ENCODE data around the gene PPP4R3B. TPM values are rescaled to one million over a fixed set of nuclear protein-coding genes. Genes with fewer than 3 reads are reported as not detected.

The PPP4R3B gene
- 25.5 and 26.8 TPM in 2 replicates for total RNA-seq (2014; rRNA removed; shearing (Covaris generic))

DNA sequence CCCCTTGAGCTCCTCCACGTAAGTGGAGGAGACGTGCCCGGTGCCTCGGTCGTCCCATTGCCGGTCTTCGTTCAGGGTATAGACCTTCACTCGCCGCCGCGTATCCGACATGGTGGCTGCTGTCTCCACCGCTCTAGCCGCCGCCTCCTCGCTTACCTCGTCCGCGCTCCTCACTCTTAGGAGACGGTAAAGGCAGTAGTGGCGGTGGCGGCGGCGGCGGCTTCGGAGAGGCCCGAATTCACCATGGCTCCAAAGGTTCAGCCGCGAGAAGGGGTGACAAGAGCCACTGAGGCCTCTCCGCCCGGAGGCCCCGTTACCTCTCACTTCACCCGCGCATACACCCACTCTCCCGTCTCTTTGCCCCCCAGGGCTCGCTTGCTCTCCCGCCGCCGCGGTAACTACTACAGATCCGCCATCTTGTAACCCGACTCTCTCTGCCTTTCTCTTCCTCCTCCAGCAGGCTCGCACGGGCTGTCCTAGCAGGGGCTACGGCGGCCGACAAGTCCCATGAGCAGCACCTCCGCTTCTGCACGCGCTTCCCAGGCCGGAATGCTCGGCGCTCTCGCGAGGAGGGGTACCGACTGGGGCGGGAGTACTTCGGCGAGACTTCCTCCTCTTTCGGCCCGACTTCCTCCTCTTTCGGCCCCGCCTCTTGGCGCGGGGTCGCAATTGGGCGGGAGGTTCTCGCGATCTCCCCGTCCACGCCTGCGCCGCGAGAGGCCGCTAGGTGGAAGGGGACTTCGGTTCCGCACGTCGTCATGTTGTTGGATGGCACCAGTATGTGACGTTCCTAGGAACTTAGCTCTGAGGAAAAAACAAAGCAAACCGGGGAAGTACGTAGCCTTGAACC lies at the start of gene PPP4R3B:
Gene PPP4R3B (minus strand): TSS at position 448 of the 850 bp plus-strand sequence. CDS start 337 bp downstream, at position 111.
- peak; percentile 98 for DNase-seq (ENCODE audit: low spot score)

DNA sequence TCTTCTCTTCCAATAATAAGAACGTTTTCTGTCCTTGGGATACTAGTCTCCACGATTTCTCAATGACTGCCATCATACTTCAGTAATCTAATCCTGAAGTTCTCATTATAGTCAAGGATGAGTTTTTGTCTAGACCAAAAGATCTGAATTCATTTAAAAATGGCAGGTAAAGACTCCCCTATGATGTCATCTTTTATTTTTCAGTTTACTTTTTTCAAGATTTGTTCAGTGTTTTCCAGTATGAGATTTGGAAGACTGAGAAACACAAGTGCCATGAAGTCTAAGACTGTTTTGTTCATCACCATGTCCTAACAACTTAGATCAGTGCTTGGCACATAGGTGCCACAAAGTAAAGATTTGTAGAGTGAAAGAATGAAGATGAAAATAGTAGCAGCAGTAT lies 35.8 kb upstream of the PPP4R3B start:
- no peak for DNase-seq (ENCODE audit: low spot score)

DNA sequence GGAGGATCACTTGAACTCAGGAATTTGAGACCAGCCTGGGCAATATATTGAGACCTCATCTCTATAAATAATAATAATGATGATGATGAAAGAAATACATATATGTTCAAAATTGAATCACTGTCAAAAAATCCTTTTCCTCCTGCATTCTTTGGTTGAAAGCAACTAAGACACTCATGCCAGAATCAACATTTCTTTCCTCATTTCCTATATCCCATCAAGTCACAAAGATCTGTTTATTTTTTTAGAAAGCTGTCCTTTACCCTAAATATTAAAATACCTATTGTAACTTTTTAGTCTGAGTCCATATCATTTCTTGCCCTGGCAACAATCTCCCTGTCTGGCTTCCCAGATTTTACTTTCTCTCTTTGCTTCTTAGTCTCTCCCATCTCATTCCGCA lies 31.8 kb upstream of the PPP4R3B start:
- no peak for DNase-seq (ENCODE audit: low spot score)

DNA sequence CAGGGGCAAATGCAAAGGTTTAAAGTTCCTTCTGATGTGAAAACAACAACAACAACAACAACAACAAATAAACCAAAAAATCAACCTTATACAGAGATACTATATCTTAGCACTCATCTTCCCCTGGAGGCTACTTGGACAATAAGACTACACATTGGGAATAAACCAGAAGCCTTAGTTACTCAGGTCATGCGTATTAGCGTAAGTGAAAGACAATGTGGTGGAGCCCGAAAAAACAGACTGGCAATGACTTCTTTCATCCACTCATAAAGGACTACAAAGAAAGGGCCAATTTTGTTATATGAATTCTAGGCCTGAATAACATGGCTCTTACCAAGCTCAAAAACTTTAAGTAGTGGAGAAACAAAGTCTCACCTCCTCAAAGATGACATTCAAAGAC lies 19.4 kb upstream of the PPP4R3B start:
- DNase-seq (ENCODE audit: low spot score): no peak

DNA sequence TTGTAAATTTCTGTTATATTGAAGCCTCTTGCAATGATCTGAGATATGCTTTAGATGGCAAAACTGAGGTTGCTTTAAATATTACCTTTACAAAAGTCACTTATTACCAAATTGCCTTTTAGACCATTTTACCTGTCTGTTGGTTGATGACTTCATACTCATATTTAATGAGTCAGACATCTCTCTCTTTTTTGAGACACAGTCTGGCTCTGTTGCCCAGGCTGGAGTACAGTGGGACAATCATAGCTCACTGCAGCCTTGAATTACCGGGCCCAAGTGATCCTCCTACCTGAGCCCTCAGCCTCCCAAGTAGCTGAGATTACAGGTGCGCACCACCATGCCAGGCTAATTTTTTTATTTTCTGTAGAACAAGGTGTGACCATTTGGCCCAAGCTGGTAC lies 11.5 kb upstream of the PPP4R3B start:
- no peak for DNase-seq (ENCODE audit: low spot score)

DNA sequence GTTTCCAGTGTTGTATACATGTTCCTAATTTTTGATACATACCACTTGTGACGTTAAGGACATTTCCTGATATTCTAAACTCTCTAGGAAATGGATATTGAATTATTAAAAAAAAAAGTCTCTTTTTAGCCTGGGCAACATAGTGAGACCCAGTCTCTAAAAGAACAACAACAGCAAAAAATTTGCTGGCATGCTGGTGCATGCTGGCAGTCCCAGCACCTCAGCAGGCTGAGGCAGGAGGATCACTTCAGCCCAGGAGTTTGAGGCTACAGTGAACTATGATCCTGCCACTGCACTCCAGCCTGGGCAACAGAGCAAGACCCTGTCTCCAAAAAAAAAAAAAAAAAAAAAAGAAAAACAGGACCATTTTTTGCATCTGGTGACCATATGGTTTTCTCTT lies 10.5 kb upstream of the PPP4R3B start:
- DNase-seq (ENCODE audit: low spot score): no peak

DNA sequence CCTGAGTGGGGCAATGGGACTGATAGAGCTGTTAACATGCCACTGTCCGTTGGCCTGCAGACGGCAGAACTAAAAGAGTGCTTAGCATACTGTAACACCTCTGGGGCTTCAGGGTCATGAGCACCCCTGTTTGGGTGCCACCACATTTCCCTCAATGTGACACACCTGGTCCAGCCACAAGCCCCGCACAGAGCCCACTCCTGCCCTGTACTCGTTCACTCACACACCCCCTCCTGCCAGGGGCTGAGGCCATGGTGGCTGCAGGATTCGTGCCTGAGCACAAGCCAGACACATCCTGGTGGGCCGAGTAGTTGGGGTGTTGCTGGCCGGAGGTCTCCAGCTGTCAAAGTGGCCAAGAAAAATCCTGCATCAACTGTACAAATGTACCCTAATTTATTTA lies 4.4 kb upstream of the PPP4R3B start:
- DNase-seq (ENCODE audit: low spot score): no peak

DNA sequence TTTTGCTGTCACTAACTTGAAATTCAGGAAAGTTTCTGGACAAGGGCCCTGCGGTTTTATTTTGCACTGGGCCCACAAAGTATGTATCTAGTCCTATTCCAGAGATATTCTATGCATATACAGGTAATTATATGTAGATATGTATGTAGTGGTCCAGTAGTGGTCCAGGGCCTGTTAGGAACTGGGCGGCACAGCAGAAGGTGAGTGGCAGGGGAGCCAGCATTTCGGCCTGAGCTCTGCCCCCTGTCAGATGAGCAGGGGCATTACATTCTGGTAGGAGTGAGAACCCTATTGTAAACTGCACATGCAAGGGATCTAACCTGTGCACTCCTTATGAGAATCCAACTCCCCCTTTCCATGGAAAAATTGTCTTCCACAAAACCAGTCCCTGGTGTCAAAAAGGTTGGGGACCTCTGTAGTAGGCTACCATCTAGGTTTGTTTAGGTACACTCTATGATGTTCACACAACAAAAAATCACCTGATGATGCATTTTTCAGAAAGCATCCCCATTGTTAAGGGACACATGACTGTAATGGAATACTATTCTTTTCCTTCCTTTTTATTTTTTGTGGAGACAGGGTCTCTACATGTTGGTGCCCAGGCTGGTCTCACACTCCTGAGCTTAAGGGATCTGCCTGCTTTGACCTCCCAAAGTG lies 2.8 kb upstream of the PPP4R3B start:
- peak; percentile 47 for DNase-seq (ENCODE audit: low spot score)

DNA sequence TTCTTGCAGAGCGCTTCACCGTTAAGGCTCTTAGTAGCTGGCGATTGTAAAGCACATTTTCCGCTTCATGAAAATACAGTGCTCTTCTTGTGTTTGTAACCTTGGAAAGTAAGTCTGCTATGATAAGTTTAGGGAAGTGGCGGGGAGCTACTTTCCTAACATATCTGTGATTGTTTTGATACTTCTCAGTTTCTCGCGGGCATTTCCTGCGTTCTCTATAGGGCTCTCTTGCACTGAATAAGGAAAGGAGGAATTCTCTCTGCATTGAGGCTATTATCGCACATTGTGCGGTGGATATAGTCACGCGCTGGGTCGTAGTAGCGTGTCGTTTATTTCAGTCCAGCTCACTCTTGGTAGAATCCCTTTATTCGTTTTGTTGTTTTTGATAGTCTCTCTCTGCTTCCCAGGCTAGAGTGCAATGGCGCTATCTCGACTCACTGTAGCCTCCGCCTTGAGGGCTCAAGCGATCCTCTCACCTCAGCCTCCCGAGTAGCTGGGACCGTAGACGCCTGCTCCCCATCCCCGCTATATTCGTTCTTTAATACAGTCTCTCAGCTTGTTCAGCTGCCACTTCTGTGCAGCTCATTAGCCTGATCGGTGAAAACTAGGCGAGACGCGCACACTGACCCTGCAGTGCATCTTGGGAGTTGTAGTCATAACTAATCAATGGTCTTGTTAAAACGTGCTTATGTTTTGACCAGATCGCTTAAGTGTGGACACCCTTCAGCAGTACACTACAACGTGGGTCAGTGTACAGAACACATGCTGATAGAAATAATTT lies 1.0 kb upstream of the PPP4R3B start:
- peak; percentile 75 for DNase-seq (ENCODE audit: low spot score)

DNA sequence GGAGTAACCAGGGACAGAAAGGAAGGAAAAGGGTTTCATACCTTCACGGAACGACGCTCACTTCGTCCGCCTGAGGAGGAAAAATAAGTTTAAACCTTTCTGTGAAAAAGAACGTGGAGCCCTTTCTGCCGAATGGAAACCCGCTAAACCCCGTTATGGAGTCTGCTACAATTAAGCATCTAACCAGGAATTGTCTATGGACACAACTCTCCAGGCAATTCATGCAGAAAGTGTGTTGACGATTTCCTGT lies 528 bp upstream of the PPP4R3B start:
- DNase-seq (ENCODE audit: low spot score): no peak

DNA sequence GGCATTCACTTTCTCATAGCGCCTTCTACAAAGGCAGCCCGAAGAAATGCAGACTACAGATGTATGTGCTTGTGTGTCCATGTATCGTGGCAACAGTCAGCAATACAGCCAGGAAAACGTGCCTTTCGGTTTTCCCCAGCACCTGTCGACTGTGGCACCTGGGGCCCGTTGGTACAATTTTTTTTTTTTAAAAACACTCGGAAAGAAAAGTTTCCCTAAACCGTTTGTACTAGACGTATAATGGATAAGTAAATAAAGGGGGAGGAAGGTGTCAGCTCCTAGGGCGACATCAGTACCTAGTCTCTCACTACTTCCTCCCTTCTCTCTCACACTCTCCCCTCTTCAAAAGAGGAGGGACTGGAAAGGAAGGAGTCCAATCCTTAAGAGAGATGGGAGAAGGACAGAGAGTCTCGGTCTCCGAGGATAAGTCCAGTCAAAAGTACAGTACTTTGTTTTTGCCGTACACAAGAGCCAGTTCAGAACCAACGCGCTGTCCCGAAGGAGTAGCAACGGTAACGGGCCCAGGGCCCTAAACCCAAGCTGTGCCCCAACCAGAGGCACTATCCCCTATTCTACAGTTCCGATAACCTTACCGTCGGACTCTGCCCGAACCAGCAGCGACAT lies 759 bp downstream of the PPP4R3B start:
- DNase-seq (ENCODE audit: low spot score): peak; percentile 79

DNA sequence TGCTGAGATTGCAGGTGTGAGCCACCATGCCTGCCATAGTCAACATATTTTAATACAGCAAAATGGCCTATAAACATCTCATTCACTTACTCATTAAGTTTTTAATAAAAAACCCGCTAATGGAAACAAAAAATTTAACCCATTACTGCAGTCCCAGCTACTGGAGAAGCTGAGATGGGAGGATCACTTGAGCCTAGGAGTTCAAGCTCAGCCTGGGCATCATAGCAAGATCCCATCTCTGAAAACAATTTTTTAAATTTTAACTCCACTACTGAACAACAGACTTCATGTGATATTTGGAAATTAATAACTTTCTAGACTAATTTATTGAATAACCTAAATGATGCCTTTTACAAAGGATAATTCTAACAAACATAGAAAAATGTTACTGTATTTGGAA lies 5.4 kb downstream of the PPP4R3B start:
- DNase-seq (ENCODE audit: low spot score): no peak

DNA sequence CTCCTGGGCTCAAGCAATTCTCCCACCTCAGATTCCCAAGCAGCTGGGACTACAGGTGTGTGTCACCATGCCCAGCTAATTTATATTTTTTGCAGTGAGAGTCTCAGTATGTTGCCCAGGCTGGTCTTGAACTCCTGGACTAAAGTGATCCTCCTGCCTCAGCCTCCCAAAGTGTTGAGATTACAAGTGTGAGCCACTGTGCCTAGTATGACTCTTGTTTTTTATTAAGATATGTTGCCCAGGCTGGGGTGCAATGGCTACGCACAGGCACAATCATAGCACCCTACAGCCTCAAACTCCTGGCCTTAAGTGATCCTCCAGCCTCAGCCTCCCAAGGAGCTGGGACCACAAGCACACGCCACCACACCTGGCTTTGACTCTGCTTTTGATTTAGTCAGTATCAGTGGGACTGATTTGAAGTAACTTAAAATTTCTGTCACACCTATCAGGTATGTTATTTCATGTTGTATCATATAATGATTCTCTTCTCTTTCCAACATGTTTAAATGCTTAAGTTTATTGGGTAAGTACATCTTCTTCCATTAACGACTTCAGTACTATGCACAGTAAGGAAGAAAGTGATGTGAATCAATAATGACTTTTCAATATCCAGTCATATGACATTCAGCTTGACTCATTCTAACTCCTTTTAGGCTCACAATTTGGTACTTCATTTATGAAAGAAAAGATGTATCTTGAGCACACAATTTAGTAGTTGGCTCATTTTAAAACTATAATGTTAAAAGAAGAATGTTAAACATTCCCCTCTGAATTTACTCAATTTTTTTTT lies 6.3 kb downstream of the PPP4R3B start:
- DNase-seq (ENCODE audit: low spot score): no peak

DNA sequence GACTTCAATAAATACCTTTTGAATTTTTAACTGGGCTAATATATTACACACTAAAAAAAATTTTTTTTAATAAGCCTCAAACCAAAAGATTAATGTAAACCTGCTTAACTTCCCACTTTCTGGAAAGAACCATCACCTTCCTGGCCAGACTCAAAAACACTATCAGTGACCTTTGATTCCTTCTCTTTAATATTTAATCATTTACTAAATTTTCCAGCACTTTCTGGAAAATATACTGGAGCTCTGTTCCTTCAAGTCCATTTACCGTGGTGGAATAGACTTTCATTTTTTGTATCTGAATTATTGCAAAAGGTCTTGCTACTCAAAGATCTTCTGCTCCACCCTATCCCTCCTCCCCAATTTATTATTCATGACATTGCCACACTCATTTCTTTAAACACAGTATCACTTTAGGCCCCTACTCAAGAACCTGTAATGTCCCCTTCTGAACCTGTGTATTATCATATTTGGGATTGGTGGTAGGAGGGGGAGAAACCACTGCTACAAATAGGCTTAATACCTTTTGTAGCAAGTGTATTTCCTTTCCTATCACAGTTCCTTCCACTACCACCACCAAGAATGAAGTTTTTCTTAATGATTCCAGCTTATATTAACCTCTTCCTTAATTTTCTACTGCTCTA lies 7.4 kb downstream of the PPP4R3B start:
- no peak for DNase-seq (ENCODE audit: low spot score)

DNA sequence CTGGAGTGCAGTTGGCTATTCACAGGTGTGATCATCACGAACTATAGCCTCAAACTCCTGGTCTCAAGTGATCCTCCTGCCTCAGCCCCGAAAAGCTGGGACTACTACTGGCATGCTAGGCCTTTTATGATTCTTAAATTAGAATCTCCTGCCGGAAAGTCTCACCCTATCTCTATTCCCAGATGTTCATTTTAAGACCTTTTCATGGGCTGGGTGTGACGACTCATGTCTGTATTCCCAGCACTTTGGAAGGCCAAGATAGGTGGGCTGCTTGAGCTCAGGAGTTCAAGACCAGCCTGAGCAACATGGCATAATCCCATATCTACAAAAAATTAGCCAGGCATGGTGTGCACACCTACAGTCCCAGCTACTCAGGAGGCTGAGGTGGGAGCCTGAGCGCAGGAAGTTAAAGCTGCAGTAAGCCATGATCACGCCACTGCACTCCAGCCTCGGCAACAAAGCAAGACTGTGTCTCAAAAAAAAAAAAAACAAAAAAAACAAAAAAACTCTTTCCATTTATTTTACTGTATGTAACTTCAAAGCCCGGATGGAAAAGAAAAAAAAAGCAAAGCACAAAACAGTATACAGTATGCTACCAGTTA lies 8.1 kb downstream of the PPP4R3B start:
- DNase-seq (ENCODE audit: low spot score): no peak

DNA sequence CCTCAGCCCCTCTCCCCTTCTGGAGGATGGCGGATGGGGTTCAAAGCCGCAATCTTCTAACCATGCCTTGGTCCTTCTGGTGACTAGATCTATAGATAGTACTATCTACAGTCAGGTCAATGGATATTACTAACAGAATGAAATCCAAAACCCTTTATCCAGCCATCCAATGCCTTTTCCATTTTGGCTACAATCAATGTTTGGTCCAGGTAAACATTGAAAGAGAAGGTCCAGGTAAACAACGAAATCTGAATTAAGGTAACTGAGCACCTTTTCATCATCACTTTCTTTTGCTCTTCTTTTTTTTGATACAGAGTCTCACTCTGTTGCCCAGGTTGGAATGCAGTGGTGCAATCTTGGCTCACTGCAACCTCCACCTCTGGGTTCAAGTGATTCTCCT lies 9.7 kb downstream of the PPP4R3B start:
- DNase-seq (ENCODE audit: low spot score): no peak

DNA sequence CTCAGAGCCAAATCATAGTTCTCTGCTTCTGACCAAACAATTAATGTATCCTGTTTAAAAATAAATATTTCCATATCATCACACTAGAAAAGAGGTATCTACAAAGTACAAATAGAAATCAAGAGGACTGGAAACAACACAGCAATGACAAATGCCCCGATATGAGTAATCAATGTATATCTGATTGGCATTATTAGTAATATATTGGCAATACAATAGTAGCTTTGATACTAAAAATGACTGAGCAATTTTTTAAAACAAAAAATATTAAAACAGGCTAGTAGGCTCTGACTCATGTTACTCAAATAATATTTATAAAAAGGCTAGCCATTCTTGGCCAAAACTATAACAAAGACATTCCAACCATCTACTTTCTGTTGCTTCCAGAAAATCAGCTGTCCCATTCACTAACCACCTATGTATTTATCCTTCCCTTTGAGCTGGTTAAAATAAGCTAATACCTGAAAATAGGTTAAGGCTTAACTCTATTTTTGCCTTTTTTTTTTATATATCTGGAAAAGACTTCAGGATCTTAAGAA lies 13.3 kb downstream of the PPP4R3B start:
- no peak for DNase-seq (ENCODE audit: low spot score)

DNA sequence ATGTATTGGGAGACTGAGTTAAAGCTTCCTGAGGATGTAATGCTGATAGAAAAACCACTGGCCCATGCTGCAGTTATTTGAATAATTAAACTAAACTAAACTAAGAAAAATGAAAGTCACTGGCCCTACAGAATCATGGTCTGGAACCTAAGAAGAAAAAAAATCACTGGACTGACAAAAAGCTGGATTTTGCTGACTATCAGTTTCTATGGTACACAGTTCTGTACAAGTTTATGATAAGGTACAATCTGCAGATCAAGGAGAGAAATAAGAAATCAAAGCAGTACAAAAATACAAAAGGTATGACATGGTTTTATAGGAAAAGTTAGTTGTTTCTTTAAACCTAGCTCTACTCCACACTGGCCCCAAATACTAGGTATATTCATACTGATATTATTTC lies 15.6 kb downstream of the PPP4R3B start:
- DNase-seq (ENCODE audit: low spot score): no peak

DNA sequence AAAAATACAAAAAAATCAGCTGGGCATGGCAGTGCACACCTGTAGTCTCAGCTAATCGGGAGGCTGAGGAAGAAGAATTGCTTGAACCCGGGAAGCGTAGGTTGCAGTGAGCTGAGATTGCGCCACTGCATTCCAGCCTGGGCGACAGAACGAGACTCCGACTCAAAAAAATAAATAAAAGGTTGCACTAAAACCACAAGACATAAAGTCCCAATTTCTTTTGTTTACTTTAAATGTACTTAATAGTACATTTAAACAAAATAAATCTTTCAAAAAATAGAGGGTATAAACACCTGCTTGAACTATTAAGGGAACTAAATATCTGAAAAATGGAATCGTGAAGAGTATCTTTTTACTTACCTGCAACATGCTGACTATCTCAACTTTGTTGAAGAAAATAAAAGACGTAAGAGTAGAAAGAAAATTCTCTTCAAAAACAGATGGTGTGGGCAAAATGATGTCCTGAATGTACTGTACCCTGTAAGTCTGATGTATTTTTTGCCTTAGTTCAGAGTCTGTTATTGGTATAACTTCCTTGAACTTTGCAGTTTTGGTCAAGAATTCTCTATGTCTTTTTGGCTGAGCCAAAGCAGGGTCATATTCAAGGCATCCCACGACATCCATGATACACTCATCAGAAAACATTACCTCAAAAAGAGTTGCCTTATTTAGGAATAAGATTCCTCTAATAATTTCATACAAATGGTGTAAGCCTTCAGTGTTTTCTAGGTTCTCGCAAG lies 19.2 kb downstream of the PPP4R3B start:
- DNase-seq (ENCODE audit: low spot score): no peak
